ENCODE data around the gene ZBTB7C.

ZBTB7C gene

DNA sequence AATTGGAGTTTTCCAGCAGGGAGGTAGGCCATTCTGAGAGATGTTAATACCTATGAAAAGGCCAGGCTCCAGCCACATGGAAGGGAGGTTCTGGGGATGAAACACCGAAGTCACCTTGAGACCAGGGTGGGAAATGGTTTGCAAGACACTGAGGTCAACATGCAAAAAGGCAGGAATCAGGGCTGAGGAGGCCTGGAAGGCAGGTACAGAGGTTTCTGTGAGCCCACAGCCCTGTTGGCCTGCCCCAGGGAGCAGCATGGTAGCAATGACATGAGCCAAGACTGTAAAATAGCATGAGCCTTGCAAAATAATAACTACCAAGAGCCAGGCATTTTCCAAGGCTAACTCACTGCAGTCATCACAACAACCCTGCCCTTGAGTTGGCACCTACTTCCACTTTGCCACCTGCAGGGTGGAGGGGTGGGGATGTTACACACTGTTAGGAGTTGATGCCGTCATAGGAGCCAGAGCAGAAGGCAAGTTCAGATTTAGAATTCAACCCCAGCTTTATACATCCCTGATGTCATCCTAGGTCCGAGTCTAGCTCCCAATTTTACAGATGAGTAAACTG is 61.3 kb downstream of the ZBTB7C start (continued):
- TF ChIP-seq, protein P1, sequence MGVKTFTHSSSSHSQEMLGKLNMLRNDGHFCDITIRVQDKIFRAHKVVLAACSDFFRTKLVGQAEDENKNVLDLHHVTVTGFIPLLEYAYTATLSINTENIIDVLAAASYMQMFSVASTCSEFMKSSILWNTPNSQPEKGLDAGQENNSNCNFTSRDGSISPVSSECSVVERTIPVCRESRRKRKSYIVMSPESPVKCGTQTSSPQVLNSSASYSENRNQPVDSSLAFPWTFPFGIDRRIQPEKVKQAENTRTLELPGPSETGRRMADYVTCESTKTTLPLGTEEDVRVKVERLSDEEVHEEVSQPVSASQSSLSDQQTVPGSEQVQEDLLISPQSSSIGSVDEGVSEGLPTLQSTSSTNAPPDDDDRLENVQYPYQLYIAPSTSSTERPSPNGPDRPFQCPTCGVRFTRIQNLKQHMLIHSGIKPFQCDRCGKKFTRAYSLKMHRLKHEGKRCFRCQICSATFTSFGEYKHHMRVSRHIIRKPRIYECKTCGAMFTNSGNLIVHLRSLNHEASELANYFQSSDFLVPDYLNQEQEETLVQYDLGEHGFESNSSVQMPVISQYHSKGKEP (tag by site-specific recombination; IDR thresholded peaks at IDR 0.05), result no peak
- TF ChIP-seq ZNF510 (tag by site-specific recombination; IDR thresholded peaks at IDR 0.05; ENCODE audit: insufficient replicate concordance) (no peak), ZNF426 (tag by site-specific recombination; IDR thresholded peaks at IDR 0.05) (no peak), ZNF354C (tag by site-specific recombination; IDR thresholded peaks at IDR 0.05; ENCODE audit: borderline replicate concordance, low read depth) (no peak)
- TF ChIP-seq, protein P2, sequence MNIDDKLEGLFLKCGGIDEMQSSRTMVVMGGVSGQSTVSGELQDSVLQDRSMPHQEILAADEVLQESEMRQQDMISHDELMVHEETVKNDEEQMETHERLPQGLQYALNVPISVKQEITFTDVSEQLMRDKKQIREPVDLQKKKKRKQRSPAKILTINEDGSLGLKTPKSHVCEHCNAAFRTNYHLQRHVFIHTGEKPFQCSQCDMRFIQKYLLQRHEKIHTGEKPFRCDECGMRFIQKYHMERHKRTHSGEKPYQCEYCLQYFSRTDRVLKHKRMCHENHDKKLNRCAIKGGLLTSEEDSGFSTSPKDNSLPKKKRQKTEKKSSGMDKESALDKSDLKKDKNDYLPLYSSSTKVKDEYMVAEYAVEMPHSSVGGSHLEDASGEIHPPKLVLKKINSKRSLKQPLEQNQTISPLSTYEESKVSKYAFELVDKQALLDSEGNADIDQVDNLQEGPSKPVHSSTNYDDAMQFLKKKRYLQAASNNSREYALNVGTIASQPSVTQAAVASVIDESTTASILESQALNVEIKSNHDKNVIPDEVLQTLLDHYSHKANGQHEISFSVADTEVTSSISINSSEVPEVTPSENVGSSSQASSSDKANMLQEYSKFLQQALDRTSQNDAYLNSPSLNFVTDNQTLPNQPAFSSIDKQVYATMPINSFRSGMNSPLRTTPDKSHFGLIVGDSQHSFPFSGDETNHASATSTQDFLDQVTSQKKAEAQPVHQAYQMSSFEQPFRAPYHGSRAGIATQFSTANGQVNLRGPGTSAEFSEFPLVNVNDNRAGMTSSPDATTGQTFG (tag by site-specific recombination; IDR thresholded peaks at IDR 0.05; ENCODE audit: borderline replicate concordance), result no peak

DNA sequence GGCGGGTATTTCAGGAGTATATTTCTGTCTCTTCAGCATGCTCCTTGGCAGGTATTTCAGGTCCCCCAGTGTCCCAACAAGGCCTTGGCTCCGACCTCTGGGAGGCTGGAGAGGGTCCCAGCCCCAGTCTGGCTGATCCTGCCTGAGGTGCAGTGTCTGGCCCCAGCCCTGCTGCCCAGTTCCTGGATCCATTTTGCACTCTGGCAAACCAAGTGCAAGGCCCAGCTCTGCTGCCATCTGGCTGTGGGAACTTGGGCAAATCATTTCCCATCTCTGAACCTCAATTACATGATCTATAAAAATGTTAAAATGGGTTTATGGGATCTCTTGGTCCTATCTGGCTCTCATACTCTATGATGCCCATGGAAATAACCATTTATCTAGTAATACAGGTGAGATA is 63.6 kb downstream of the ZBTB7C start:
- ChIA-PET POLR2A (no interaction called here), CTCF (interaction anchor here (0.7 to 0.9 kb wide), 4 partner anchors 13 to 593 kb away, joined by 3 read pairs; no protein-coding TSS in a partner anchor)
- no peak overlapping the region for H3K4me3 ChIP-seq (ENCODE audit: low read depth, low read length)
- TF ChIP-seq HOXD13 (CRISPR knock-in tag; IDR thresholded peaks at IDR 0.05; ENCODE audit: borderline replicate concordance) (no peak), ZNF549 (tag by site-specific recombination; IDR thresholded peaks at IDR 0.05) (peak; percentile 80)
- TF ChIP-seq, protein P3, sequence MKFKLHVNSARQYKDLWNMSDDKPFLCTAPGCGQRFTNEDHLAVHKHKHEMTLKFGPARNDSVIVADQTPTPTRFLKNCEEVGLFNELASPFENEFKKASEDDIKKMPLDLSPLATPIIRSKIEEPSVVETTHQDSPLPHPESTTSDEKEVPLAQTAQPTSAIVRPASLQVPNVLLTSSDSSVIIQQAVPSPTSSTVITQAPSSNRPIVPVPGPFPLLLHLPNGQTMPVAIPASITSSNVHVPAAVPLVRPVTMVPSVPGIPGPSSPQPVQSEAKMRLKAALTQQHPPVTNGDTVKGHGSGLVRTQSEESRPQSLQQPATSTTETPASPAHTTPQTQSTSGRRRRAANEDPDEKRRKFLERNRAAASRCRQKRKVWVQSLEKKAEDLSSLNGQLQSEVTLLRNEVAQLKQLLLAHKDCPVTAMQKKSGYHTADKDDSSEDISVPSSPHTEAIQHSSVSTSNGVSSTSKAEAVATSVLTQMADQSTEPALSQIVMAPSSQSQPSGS (tag by site-specific recombination; IDR thresholded peaks at IDR 0.05; ENCODE audit: low read depth), result no peak
- no peak overlapping the region for H3K27ac ChIP-seq (ENCODE audit: extremely low read depth, low read depth, low read length)
- no peaks in the 10 kb centered on the region for H3K4me1 ChIP-seq (ENCODE audit: control insufficient read depth, insufficient read depth, low read length)
- H3K36me3 ChIP-seq (ENCODE audit: control insufficient read depth in 2 of 2, insufficient read depth in 1 of 2, low read length in 2 of 2), result no peaks in the 10 kb centered on the region
- no peaks in the 10 kb centered on the region for H3K9me3 ChIP-seq (ENCODE audit: control insufficient read depth, insufficient read depth, low read depth, low read length)

DNA sequence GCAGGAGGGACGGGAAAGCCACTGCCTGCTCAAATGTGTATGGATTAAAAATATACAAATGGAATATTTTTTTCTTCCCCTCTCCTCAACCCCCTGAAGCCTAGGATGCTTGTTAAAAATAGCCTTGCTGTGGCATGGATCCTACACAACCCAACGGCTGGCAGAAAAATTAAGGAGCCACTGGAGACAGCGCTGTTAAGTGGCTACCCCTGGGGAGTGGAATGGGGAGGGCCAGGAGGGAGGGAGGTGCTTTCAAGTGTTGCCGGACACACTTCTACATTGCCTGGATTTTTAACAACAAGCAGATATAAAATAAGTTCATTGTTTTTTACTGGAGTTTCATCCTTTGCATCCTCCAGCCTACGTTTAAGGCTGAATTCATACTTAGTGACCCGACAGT is 66.6 kb downstream of the ZBTB7C start:
- Histone ChIP-seq H3K4me3 (ENCODE audit: low read depth, low read length) (no peak overlapping the region), H3K36me3 (ENCODE audit: control insufficient read depth in 2 of 2, insufficient read depth in 1 of 2, low read length in 2 of 2) (no peaks in the 10 kb centered on the region), H3K27ac (ENCODE audit: extremely low read depth, low read depth, low read length) (no peak overlapping the region), H3K4me1 (ENCODE audit: control insufficient read depth, insufficient read depth, low read length) (no peaks in the 10 kb centered on the region), H3K9me3 (ENCODE audit: control insufficient read depth, insufficient read depth, low read depth, low read length) (no peaks in the 10 kb centered on the region)
- CTCF ChIA-PET, result interaction anchor here (0.7 to 1.4 kb wide), 4 partner anchors 13 to 476 kb away, joined by 3 to 6 read pairs (median 4); no protein-coding TSS in a partner anchor
- TF ChIP-seq ZIC2 (tag by site-specific recombination; IDR thresholded peaks at IDR 0.05) (peak; percentile 64; the same call in 1 of the 2 replicates), ZNF514 (tag by site-specific recombination; IDR thresholded peaks at IDR 0.05) (no peak)
- POLR2A ChIA-PET, result no interaction called here

DNA sequence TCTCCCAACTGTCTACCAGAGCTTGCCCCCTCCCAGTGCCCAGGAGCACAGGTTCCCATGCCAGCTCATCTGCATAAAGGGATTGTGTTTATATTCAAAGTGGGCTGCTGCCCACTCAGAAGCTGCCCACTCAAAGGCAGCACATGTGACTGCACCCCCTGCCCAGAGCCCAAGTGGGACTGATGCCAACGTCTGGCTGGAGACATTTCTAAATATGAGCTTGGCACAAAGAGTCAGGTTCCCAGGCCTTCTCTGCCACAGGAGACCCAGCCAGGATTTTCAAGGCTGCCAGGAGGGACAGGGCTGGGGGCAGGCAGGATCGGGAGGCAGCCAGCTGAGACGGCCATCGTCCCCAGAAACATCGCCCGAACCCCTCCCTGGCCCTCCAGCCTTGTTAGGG is 67.1 kb downstream of the ZBTB7C start:
- Histone ChIP-seq H3K9me3 (ENCODE audit: control insufficient read depth, insufficient read depth, low read depth, low read length) (no peaks in the 10 kb centered on the region), H3K4me1 (ENCODE audit: control insufficient read depth, insufficient read depth, low read length) (no peaks in the 10 kb centered on the region), H3K4me3 (ENCODE audit: low read depth, low read length) (no peak overlapping the region), H3K27ac (ENCODE audit: extremely low read depth, low read depth, low read length) (0 out of 2 replicates have a peak overlapping the region, but pooled peaks have one; percentile 16), H3K36me3 (ENCODE audit: control insufficient read depth in 2 of 2, insufficient read depth in 1 of 2, low read length in 2 of 2) (no peaks in the 10 kb centered on the region)
- CTCF ChIA-PET, result interaction anchor here (0.8 to 1.4 kb wide), 4 partner anchors 12 to 104 kb away, joined by 3 to 6 read pairs (median 3); no protein-coding TSS in a partner anchor
- POLR2A ChIA-PET, result no interaction called here
- TF ChIP-seq ZNF10 (tag by site-specific recombination; IDR thresholded peaks at IDR 0.05) (no peak), EGR2 (tag by site-specific recombination; IDR thresholded peaks at IDR 0.05; ENCODE audit: low read depth) (peak; percentile 75), ZFHX2 (tag by site-specific recombination; conservative IDR thresholded peaks at IDR 0.05) (peak; percentile 96)
- TF ChIP-seq, protein P4, sequence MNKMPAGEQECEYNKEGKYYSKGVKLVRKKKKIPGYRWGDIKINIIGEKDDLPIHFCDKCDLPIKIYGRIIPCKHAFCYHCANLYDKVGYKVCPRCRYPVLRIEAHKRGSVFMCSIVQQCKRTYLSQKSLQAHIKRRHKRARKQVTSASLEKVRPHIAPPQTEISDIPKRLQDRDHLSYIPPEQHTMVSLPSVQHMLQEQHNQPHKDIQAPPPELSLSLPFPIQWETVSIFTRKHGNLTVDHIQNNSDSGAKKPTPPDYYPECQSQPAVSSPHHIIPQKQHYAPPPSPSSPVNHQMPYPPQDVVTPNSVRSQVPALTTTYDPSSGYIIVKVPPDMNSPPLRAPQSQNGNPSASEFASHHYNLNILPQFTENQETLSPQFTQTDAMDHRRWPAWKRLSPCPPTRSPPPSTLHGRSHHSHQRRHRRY (tag by site-specific recombination; IDR thresholded peaks at IDR 0.05), result no peak
